Skeletal muscle tissue (tissue), 4 donors: Measurements from ENCODE around the gene ZMYND11. TPM values are rescaled to one million over a fixed set of nuclear protein-coding genes. Genes with fewer than 3 reads are reported as not detected.

Experiments used
- H3K27ac ChIP-seq: one replicate; pipeline ENCODE4 v1.7.0; 2013; ENCODE audit warnings: mild to moderate bottlenecking, low read depth, low read length, inconsistent platforms
- H3K27me3 ChIP-seq, 3 donors: one replicate each; pipeline ENCODE4 v1.7.0; 2013; ENCODE audit warnings: low read length in 3 of 3; ENCODE audit not compliant: control insufficient read depth in 3 of 3, insufficient read depth in 3 of 3
- H3K36me3 ChIP-seq, 3 donors: one replicate each; pipeline ENCODE4 v1.7.0; 2013; ENCODE audit warnings: low read length in 3 of 3; ENCODE audit not compliant: control insufficient read depth in 3 of 3, insufficient read depth in 3 of 3
- H3K4me1 ChIP-seq, 3 donors: one replicate each; pipeline ENCODE4 v1.7.0; 2013; ENCODE audit warnings: low read length in 3 of 3, mild to moderate bottlenecking in 3 of 3; ENCODE audit not compliant: control insufficient read depth in 3 of 3, insufficient read depth in 3 of 3
- H3K4me3 ChIP-seq, 3 donors: one replicate each; pipeline ENCODE4 v1.7.0; 2013; ENCODE audit warnings: low read length in 3 of 3
- H3K9ac ChIP-seq, 3 donors: one replicate each; pipeline ENCODE4 v1.7.0; 2013; ENCODE audit warnings: low read length in 3 of 3, mild to moderate bottlenecking in 3 of 3, moderate library complexity in 2 of 3, low read depth in 1 of 3
- H3K9me3 ChIP-seq, 3 donors: one replicate each; pipeline ENCODE4 v1.7.0; 2013; ENCODE audit warnings: low read length in 3 of 3; ENCODE audit not compliant: control insufficient read depth in 3 of 3
- total RNA-seq: library from RNA; depleted of rRNA; stranded (reverse); fragments of >200 nt; gene quantifications from one replicate; pipeline ENCODE4 v1.2.3, GENCODE V29; 2014
- donor health status: Osteomylitis.

The ZMYND11 gene
- total RNA-seq, 1 donor from 2014 or later, result 35.0 TPM

DNA sequence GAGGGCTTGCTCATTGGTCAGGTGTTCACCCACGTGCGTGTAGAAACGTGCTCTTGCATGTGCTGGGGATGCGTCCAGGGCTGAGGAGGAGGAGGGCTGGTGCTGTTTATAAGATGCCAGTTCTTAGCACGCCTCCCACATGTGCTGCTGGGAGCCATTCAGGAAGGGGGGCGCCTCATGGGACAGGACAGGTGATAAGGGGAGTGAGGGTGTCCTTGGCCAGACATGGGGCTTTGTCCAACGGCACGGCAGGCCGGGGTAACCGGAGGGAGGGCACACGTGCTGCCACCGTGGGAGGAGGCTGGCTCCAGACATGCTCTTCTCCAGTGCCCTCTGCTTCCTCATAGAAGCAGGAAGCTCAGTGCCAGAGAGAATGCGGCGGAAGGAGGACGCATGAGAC lies 150.0 kb downstream of the ZMYND11 start:
- H3K4me3 ChIP-seq, result no peak overlapping the region
- H3K27ac ChIP-seq, result no peak overlapping the region
- H3K27me3 ChIP-seq, result no peaks in the 10 kb centered on the region
- H3K4me1 ChIP-seq, result peaks cover 0 to 9% (median 2%) of the 10 kb centered on the region in 3 donors
- no peak overlapping the region for H3K9ac ChIP-seq
- no peaks in the 10 kb centered on the region for H3K9me3 ChIP-seq
- H3K36me3 ChIP-seq, result peaks cover 42 to 64% (median 57%) of the 10 kb centered on the region in 3 donors

DNA sequence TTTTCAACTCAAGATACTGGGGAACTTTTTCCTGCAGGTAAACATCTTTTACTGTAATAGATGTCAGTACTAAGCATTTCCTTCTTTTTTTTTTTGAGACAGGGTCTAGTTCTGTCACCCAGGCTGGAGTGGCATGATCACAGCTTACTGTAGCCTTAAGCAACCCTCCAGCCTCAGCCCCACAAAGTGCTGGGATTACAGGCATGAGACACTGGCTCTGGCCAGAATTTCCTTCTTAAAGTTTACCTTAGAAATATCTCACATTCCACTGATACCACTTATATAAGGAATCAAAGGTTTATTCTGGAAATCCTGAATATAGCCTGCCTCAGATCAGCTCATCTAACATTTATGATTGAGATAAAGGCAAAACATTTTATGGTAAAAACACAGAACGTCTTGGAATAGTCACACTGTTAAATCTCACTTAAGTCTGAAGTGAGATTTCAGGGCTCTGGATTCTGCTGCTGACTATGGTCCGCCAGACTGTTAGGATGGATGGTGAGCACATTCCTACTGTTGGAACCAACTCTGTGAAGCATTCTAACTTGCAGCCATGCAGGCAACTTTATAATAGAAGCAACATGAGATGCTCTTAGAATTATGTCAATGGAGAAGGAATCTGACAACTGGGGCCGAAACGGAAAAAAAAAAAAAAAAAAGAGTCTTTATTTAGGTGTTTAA lies 151.9 kb downstream of the ZMYND11 start:
- Histone ChIP-seq H3K4me3 (no peak overlapping the region), H3K36me3 (peaks cover 40 to 61% (median 48%) of the 10 kb centered on the region in 3 donors), H3K27ac (no peak overlapping the region), H3K9me3 (no peaks in the 10 kb centered on the region), H3K27me3 (no peaks in the 10 kb centered on the region), H3K4me1 (peaks cover 0 to 12% (median 2%) of the 10 kb centered on the region in 3 donors), H3K9ac (no peak overlapping the region)

DNA sequence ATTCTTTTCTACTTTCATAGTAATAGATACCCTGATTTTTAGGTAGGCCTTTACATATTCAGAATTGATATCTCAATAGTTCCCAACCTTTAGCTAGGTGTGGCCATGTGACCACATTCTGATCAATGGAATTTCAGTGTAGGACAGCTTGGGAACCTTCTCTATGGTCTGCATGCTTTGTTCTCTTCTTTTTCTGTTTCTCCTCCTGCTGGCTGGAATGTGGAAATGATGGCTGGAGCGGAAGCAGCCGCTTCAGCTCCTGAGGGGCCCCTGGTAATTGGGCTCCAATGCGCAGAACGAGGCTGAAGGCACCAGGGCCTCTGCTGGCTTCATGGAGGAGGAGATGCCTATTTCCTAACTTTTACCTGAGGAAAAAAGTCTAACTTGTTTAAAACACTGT lies 152.6 kb downstream of the ZMYND11 start:
- Histone ChIP-seq H3K9me3 (no peaks in the 10 kb centered on the region), H3K27me3 (no peaks in the 10 kb centered on the region), H3K4me1 (peaks cover 0 to 6% (median 2%) of the 10 kb centered on the region in 3 donors), H3K9ac (no peak overlapping the region), H3K36me3 (peaks cover 35 to 61% (median 42%) of the 10 kb centered on the region in 3 donors), H3K27ac (no peak overlapping the region), H3K4me3 (no peak overlapping the region)

DNA sequence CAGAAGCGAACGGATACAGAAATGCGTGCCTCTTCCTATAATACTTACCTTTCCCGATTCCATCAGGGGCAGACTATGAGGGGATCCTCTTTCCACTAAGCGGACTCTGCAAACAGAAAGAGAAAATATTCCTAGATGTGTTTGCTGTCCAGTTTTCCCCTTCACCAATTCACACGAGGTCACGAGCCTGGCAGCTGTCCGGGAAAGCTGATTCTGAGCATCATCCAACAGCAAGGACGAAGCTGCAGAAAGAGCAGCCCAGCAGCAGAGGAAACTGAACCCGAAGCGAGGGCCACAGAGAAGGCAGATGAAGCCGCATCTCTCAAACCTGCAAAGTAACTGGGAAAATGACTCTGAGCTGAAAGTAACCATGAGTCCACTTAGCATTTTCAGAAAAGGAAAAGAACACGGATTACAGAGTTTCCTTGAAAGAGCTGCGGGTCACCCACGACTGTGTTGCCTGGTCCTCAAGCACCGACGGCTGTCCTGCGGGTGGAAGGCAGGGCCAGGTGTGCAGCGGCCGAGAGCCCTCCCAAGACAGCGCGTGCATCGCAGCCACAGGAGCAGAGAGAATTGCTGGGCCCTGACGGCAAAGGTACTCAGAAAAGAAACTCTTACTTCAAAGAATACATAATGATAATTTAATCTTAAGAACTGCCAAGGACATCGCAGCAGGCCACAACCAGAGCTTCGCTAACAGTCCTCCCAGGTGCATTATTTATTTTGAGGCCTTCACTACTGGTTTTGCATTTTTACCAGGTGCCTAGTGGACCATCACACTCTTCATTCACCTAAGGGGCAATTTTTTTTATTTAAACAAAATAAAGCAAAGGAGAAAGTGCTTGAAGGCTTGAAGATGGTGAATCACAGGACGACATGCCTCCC lies 153.3 kb downstream of the ZMYND11 start:
- H3K36me3 ChIP-seq, result peaks cover 30 to 54% (median 36%) of the 10 kb centered on the region in 3 donors
- H3K4me3 ChIP-seq, result no peak overlapping the region
- no peak overlapping the region for H3K27ac ChIP-seq
- H3K9me3 ChIP-seq, result no peaks in the 10 kb centered on the region
- no peak overlapping the region for H3K9ac ChIP-seq
- H3K4me1 ChIP-seq, result peaks cover 0 to 5% (median 2%) of the 10 kb centered on the region in 3 donors
- no peaks in the 10 kb centered on the region for H3K27me3 ChIP-seq

GRCh38 chr10:289581-289980 lies 154.3 kb downstream of the ZMYND11 start:
- H3K36me3 ChIP-seq, result peaks cover 26 to 45% (median 27%) of the 10 kb centered on the region in 3 donors
- no peaks in the 10 kb centered on the region for H3K9me3 ChIP-seq
- H3K27ac ChIP-seq, result no peak overlapping the region
- no peak overlapping the region for H3K9ac ChIP-seq
- peaks cover 0 to 5% (median 2%) of the 10 kb centered on the region in 3 donors for H3K4me1 ChIP-seq
- H3K27me3 ChIP-seq, result no peaks in the 10 kb centered on the region
- no peak overlapping the region for H3K4me3 ChIP-seq

DNA sequence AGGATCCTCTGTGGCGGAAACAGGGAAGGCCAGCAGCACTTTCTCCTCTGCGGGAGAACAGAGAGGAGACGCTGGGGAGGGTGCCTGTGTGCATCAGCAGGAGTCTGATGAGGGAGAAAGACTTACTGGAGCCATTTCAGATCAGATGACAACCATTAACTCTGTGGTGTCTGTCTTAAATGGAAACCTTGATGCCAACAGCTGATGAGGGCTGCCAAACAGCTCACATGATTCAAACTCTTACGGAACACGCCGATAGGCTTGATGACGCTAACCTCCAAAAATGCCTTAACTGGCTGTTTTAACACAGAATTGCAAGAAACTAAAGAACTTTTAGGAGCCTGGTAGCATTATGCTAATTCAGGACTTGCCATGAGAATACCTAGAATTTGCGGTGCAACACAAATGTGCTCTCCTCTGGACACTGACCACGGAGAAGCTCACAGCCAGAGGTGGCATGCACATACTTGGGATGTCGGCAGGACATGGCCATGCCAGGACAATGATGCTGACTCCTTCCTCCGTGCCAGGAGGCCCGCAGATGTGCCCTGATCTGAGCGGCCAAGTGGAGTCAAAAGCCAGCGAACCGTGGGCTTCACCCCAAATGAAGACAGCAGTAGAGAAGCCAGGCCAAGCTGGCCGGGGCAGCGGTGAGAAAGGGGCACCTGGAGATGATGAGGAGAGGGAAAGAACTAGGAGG lies 154.9 kb downstream of the ZMYND11 start:
- Histone ChIP-seq H3K27me3 (no peaks in the 10 kb centered on the region), H3K4me1 (peaks cover 0 to 5% (median 2%) of the 10 kb centered on the region in 3 donors), H3K4me3 (no peak overlapping the region), H3K36me3 (peaks cover 23 to 43% (median 24%) of the 10 kb centered on the region in 3 donors), H3K27ac (no peak overlapping the region), H3K9ac (no peak overlapping the region), H3K9me3 (no peaks in the 10 kb centered on the region)

DNA sequence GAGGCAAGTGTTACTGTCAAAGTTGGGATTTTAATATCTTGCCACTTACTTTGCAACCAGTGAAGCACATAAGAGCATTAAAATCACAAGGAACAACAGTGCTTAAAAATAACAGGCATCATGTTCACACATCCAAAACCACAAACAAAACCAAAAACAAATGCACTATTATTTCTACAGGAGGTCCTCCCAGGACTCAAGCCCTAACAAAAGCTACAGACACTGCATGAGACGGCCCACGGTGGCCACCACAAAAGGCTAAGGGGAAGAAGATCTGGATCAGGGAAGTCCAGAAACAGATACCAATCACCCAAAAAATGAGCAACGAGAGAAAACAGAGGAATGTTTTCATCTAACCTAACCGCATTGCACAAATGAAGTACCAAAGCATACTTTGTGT lies 158.4 kb downstream of the ZMYND11 start:
- Histone ChIP-seq H3K27ac (no peak overlapping the region), H3K36me3 (peaks cover 10 to 18% (median 16%) of the 10 kb centered on the region in 3 donors), H3K4me1 (peaks cover 0 to 5% (median 2%) of the 10 kb centered on the region in 3 donors), H3K27me3 (no peaks in the 10 kb centered on the region), H3K9me3 (no peaks in the 10 kb centered on the region), H3K4me3 (no peak overlapping the region), H3K9ac (no peak overlapping the region)

GRCh38 chr10:297567-297966 lies 162.3 kb downstream of the ZMYND11 start:
- H3K4me3 ChIP-seq, result peak overlapping the region in 1 of 3 donors; percentile 38
- peaks cover 4 to 11% (median 11%) of the 10 kb centered on the region in 3 donors for H3K36me3 ChIP-seq
- no peak overlapping the region for H3K27ac ChIP-seq
- H3K4me1 ChIP-seq, result no peaks in the 10 kb centered on the region
- H3K27me3 ChIP-seq, result no peaks in the 10 kb centered on the region
- no peaks in the 10 kb centered on the region for H3K9me3 ChIP-seq
- H3K9ac ChIP-seq, result no peak overlapping the region

DNA sequence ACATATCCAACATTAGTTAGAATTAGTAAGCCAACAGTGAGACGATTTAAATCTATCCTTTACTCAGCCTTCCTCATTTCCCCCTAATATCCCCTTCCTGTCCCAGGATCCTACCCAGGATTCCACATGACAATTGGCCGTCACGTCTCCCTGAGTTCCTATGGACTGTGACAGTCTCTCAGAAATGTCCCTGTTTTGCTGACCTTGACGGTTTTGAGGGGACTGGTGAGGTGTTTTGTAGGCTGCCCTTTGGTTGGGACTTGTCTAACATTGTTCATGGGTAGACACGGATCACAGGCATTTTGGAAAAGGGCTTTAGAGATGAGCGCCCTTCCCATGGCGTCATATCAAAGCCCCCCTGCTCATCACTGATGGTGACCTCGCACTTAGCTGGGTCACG lies 162.8 kb downstream of the ZMYND11 start:
- Histone ChIP-seq H3K36me3 (peaks cover 8 to 13% (median 13%) of the 10 kb centered on the region in 3 donors), H3K27ac (no peak overlapping the region), H3K27me3 (no peaks in the 10 kb centered on the region), H3K9ac (no peak overlapping the region), H3K9me3 (no peaks in the 10 kb centered on the region), H3K4me3 (no peak overlapping the region), H3K4me1 (no peaks in the 10 kb centered on the region)
